Epidermal melanocyte (primary cell): ENCODE data around the gene LCE1E.

Experiments
- DNase-seq: peaks from one replicate; pipeline ENCODE4 v3.0.0; 2011; ENCODE audit warnings: low spot score; ENCODE audit not compliant: insufficient read length

The LCE1E gene, protein sequence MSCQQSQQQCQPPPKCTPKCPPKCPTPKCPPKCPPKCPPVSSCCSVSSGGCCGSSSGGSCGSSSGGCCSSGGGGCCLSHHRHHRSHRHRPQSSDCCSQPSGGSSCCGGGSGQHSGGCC

DNA sequence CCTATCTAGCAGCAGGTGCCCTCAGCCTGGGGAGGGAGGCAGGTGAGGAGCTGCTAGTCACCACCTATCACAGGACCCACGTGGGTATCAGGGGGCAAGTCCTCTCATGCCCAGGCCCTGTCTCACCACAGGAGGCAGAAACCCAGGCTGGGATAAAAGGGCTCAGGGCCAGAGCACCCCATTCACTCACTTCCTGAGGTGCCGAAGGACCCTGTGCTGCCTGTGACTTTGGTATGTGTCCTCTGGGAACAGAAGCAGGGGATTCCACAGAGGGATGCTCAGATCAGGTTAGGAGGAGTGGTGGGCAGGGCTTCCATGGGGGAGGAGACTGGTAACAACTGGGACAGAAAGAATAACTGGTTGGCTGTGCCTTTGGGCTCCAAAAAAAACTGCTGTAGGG, at the start of gene LCE1E:
LCE1E (plus strand) TSS at position 181 of the 400 bp plus-strand sequence. CDS start 1,043 bp downstream, outside the sequence.
- DNase-seq: no peak

DNA sequence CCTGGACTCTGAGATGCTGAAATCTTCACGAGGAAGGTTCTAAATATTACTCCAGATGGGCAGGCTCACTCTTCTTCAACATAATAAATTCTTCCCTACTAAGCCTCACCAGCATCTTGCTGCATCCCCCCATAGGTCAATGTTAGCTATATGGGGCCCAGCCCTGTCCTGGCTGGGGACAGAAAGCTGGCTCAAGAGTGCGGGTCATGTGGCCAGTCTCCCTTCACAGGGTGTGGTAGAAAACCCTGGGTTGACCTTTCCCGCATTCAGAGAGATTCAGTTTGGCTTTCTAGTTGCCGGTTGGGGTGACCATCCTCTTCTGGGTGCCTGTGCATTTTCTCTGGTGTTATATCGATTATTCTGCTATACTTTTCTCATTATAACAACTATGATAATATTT, 48.1 kb upstream of the LCE1E start:
- DNase-seq: no peak

DNA sequence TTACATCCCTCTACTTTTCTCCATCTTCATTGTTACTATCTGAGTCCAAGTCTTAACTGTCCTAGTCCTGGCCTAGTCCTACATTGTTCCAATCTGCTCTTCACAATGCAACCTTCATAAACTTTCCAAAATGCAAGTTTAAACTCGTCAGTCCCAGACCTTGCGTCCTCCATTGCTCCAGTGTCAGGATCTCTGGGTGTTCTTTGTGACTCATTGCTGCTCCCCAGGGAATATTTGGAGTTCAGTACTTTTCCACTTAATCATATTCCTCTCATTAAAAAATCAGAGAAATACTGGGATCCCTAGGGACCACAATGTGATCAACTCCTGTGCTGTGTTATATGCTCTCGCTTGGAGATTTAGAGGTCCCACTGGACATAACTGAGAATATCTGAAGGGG, 46.2 kb upstream of the LCE1E start:
- DNase-seq: no peak

DNA sequence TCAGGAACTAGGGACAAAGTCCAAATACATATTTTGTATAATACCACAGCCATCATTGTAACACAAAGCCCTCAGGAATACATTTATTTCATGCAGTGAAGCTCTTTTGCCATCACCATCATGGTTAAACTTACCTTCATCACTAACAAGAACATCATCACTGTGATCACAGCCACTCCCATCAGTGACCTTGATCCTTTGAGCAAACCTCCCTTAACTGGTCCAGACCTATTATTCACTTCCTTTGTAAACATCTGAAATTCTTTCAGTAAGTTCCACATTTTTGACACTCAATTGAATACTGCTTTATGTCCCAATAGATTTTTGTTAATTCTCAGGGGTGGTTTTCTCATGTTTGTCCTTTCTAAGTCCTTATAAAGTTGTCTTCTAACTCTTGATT, 44.4 kb upstream of the LCE1E start:
- no peak for DNase-seq

DNA sequence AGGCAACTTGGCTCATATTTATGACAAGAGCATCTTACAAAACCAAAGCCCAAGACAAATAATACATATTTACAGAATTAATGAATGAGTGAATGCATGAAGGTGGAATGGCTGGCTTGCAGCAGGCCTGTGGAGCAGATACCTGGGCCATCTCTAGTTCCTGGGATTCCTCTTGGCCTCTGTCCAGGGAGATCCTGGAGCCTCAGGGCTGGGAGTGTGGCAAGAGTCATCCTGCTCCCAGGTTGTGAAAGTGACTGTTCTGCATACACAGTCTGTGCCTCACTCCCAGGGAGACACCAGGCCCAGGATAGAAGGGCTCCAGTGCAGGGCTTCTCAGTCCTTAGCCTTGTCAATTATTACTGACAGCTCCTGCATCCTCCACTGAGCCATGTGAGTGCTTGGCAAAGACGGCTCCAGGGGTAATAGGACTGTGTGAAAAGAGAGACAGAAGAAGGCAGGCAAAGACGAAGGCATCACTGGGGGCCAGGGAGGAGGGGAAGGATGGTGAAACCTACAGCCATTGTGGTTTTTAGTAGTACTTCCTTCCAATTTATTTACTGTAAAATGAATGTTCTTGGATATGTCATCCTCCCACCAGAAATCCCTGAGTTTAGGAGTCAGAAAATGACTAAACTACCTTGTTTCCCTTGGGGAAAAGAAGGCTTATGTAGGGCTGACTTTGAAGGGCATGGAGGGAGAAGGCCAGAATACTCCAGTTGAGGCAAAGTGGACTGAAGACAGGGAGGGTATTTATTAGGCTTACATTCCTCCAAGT, 42.5 kb upstream of the LCE1E start:
- no peak for DNase-seq

DNA sequence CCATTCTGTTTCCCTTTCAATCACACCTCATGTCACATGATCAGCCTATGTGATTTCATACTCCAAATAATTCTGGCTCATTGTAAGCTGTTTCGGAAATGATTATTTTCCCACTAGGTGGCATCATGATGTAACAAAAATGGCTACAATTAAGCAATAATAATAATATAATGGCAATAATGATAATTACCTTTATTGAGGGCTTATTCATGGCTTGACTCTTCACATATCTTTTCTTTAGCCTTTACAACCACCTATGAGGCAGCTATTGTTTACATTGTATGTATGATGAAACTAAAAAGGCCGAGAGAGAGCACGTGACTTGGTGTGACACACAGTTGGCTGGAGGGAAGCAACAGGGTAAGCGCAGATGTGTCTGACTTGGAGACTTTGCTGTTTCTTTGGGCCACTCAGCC, 40.8 kb upstream of the LCE1E start:
- DNase-seq: no peak

DNA sequence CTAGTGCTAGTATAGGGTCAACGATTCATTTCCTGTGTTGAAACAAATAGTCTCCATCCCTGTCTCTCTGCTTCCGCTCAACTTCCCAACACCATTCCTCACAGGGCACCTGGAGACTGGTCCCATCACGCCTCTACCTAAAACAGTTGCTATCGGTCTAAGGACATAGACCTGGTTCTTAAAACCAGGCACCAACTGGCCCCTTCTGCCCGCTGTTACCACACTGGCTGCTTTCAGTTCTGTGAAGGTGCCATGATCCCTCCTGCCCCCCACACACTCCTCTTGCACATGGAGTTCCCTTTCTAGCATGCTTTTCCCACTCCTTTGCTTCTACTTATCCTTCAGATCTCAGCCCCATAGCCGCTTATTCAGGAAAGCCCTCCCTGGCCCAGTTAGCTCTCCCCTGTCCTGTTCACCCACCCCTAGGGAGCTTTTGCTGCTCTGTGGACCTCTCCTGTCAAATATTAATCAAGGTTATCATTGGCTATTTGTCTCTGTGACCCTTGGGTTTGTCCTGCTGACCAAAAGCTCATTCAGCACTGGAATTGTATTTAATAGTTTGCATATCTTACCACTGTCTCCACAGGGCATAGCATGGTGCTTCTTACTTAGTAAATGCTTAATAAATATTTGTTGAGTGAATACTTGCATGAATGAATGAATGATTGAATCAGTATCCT, 40.2 kb upstream of the LCE1E start:
- no peak for DNase-seq

DNA sequence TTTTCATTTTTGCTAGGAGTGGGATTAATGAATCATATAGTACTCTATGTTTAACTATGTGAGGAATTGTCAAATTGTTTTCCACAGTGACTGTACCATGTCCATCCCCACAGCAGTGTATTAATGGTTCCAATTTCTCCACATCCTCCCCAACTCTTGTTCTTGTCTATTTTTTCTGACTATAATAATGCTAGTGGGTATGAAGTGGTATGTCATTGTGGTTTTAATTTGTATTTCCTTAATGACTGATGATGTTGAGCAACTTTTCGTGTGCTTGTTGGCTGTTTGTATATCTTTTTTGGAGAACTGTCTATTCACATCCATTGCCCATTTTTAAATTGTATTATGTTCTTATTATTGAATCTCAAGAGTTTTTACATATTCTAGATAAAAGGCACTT, 38.2 kb upstream of the LCE1E start:
- no peak for DNase-seq

DNA sequence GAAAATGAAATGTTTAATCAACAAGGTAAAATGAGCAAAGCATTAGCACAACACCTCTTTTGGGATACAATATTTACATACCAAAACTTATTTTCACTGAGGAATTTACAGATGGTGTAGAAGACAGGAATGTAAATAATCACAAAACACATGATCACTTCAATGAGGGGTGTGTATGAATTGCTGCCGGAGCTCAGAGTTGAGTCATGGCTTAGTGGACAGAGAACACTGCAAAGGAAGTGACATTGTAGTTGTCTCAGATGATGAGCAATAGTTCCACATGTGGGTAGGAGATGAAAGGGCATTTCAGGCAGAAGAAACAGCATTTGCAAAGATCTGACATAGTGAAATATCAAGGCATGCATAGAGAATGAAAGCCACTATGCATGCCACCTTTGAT, 33.8 kb upstream of the LCE1E start:
- no peak for DNase-seq

DNA sequence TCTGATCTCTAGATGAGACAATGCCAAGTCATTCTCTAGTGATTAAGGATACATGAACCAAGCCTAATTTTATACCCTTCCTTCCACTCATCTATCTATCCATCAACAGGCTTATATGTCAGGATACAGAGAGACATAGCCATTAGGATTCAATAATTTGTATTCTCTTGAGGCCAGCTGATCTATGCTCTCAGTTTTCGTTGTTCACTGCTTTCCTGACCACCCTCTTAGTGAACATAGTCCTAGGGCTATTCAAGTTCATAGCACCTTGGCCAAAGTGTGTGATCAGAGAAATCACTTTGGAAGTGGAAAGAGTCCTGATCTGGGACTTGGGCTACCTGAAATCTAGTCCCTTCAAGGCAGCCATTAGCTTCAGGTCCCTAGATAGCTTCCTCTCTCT, 32.5 kb upstream of the LCE1E start:
- no peak for DNase-seq

DNA sequence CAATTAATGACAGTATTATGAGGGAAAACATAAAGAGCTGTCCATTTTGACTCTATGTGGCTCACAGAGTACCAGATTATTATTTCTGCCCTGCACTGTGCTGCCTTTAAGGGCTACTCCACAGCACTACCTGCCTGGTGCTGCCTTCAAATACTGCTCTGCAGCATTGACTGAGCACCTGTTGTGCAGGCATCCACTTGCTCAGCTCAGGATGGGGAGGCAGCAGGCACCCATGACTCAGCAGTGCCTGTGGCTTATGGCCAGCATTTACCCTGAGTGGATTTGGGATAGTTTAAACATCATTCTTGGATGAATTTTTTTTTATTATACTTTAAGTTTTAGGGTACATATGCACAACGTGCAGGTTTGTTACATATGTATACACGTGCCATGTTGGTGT, 29.2 kb upstream of the LCE1E start:
- no peak for DNase-seq

DNA sequence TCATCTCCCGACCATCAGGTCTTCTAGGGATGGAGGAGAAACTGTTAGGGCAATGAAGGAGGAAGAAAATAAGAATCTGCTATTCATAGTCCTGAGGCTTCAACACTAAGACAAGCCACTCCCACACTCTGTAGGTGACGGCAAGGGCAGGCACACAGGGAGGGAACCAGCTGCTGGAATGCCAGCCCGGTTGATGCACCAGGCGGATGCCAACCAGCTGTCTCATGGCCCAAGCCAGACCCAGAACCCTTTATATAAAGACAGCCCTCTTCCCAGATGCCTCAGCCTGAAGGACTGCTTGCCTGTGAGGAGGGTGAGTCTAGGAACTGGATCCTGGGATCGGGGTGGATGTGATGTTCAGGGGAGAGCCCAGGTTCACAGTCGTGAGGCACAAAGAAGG, 28.3 kb upstream of the LCE1E start, which contains the start of gene KPRP:
KPRP (plus strand) TSS at position 279 of the 400 bp plus-strand sequence. CDS start 1,564 bp downstream, outside the sequence.
- no peak for DNase-seq

DNA sequence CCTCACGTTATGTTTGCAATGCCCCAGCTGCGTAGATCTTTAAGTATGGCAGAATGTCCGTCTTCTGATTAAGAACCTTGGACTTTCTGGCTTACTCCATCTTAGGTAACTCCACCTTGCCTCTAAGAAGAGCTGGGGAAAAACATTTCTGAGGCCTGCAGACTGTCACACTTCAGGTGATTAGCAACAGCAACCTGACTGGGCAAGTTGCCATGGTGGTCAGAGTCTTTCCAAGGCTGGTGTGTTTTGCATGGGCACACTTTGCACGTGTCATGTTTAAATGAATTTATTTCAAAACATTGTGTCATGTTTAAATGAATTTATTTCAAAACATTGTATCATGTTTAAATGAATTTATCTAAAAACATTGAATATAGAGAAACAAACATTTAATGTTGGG, 27.4 kb upstream of the LCE1E start:
- no peak for DNase-seq

DNA sequence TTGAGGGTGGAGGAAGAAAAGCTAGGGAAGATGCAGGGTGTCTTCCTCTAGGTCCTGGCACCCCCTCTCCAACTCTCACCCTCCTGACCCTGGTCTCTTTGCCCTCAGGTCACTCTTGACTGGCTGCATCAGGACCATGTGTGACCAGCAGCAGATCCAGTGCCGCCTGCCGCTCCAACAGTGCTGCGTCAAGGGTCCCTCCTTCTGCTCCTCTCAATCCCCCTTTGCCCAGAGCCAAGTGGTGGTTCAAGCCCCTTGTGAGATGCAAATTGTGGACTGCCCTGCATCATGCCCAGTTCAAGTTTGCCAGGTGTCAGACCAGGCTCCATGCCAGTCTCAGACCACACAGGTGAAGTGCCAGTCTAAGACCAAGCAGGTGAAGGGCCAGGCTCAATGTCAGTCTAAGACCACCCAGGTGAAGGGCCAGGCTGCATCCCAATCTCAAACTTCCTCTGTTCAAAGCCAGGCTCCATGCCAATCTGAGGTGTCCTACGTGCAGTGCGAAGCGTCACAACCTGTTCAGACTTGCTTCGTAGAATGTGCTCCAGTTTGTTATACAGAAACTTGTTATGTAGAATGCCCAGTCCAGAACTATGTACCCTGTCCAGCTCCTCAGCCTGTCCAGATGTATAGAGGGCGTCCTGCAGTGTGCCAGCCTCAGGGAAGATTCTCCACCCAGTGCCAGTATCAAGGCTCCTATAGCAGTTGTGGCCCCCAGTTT, 26.4 kb upstream of the LCE1E start:
- DNase-seq: no peak

DNA sequence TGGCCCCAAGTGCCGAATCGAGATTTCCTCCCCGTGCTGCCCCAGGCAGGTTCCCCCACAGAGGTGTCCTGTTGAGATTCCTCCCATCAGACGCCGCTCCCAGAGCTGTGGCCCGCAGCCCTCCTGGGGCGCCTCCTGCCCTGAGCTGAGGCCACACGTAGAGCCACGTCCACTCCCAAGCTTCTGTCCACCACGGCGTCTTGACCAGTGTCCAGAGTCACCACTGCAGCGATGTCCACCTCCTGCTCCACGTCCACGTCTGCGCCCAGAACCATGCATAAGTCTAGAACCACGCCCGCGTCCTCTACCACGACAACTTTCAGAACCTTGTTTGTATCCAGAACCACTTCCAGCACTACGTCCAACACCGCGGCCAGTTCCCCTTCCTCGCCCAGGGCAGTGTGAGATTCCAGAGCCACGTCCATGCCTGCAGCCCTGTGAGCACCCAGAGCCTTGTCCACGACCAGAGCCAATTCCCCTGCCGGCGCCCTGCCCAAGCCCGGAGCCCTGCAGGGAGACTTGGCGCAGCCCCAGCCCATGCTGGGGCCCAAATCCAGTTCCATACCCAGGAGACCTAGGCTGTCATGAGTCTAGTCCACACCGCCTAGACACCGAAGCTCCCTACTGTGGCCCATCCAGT, 25.4 kb upstream of the LCE1E start:
- DNase-seq: no peak

DNA sequence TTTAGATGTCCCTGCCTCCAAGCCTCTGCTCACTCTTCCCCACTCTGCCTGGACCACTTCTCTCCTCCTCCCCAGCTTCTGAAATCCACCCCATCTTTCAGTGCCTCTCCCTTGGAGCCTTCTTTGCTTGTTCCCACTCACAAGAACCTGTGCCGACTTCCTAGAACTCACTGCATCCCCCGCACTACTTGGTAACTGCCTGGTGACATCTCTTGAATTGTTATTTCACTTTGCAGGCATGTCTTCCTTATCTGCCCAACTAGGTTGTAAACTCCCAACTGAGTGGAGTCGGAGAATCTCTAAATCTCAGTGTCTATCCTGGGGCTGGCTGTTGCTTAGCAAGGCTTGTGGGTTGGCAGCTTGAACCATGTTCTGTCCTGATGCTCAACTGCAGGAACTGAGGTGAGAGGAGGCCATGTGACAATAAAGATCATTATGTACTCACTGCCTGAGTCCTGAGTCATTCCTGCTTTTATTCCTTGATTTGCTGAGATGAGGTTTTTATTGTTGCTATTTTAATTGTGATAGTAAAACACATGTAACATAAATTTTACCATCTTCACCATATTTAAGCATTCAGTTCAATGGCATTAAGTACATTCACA, 24.3 kb upstream of the LCE1E start:
- DNase-seq: no peak

DNA sequence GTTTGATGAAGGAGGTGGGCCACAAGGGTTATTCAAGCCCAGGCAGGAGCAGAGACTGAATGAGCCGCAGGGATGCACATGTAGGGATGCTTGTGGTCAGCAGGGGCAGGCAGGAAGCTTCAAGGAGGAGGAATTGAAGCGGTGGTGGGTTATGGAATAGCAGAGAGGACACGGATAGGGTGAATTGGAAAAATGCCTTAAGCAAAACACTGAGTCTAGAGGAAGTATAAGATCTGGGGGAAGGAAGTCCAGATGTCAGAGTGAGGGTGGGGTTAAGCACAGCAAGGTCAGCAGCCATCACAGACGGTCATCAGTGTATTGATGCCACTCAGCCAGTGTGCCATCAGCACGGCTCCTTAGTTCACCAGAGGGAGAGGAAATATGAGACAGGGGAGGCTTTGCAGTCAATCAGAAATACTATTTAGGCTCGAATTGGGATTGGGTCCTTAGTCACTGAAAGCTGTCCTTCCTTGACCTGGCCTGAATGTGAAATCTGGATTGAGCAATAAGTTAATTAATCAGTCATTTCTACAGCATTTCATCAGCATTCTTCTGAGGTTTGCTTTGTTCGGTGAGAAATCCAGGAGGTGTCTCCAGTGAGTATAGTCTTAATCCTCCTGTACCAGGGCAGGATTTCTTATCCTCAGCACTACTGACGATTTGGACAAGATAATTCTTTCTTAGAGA, 17.1 kb upstream of the LCE1E start:
- DNase-seq: no peak

DNA sequence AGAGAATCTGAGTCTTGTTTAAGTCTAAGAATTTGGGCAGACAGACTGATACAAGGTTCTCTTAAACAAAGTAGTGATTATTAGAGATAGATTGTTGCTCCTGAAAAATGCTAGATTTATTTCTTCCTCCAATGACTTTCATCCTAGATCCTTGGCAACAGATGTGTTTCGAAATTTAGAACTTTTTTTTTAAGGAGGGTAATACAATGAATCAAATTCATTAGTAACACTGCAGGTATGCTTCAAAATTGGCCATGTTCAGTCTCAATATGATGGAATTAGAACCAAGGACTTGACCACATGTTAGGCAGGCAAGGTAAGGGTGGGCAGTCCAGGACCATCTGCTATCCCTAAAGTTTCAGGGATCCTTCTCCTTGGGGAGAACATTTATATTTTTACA, 15.6 kb upstream of the LCE1E start:
- DNase-seq: no peak

DNA sequence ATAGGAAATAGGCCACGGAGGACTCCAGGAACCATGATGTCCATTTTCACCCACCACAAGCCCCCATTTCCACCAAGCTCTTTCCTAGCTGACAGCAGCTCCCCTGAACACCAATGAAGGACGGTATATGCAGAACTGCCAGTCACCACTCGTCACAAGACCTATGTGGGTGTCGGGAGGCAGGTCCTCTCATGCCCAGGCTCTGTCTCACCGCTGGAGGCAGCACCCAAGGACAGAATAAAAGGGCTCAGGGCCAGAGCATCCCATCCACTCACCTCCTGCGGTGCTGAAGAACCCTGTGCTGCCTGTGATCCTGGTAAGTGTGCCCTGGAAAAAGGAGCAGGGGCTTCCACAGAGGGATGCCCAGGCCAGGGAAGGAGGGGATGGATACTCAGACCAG, 11.2 kb upstream of the LCE1E start, which contains the start of gene LCE1F:
LCE1F (plus strand) TSS at position 266 of the 400 bp plus-strand sequence. CDS start 1,232 bp downstream, outside the sequence.
- no peak for DNase-seq

DNA sequence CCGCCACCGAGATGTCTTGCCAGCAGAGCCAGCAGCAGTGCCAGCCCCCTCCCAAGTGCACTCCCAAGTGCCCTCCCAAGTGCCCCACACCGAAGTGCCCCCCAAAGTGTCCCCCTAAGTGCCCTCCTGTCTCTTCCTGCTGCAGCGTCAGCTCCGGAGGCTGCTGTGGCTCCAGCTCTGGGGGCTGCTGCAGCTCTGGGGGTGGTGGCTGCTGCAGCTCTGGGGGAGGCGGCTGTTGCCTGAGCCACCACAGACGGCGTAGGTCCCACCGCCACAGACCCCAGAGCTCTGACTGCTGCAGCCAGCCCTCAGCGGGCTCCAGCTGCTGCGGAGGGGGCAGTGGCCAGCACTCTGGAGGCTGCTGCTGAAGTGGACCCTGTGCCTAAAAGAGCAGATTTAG, 9.7 kb upstream of the LCE1E start:
- DNase-seq: no peak
